T-helper 17 cell (primary cell): ENCODE results near the gene PAFAH2. TPM values are rescaled to one million over a fixed set of nuclear protein-coding genes. Genes with fewer than 3 reads are reported as not detected.

Experiments used
- ATAC-seq: fragments of 150-1000 bp; cut with Tn5 transposase; 2 replicates; pipeline ENCODE4 v1.10.0; 2021; ENCODE audit warnings: mild to moderate bottlenecking, moderate library complexity
- DNase-seq, 3 donors: peaks; one replicate each; pipeline versions ENCODE4 v3.0.0 to v3.0.0-alpha.2; 2020 to 2021
- H3K9me3 ChIP-seq: one replicate; pipeline ENCODE4 v1.7.0; 2013; ENCODE audit warnings: low read length, mild to moderate bottlenecking; ENCODE audit not compliant: control insufficient read depth, poor library complexity, severe bottlenecking
- H3K27ac Mint-ChIP-seq: one replicate; pipeline ENCODE4 v1.8.0; 2022; ENCODE audit warnings: mild to moderate bottlenecking, moderate library complexity, mixed read lengths
- H3K27me3 Mint-ChIP-seq: one replicate; pipeline ENCODE4 v1.8.0; 2022; ENCODE audit warnings: mixed read lengths
- H3K36me3 Mint-ChIP-seq: one replicate; pipeline ENCODE4 v1.8.0; 2022; ENCODE audit warnings: low read depth, mixed read lengths
- H3K4me1 Mint-ChIP-seq: one replicate; pipeline ENCODE4 v1.8.0; 2022; ENCODE audit warnings: mild to moderate bottlenecking, mixed read lengths
- H3K4me3 Mint-ChIP-seq: one replicate; pipeline ENCODE4 v1.8.0; 2022; ENCODE audit warnings: mild to moderate bottlenecking, moderate library complexity, mixed read lengths
- total RNA-seq, 4 donors: library from RNA in 2 of 4; stranded (reverse) in 2 of 4; gene quantifications; one replicate each; pipeline ENCODE4 v1.2.3 and lab custom pipeline; 2022 to 2026

The PAFAH2 gene
- total RNA-seq, 2 donors from 2014 or later: 4.9 to 6.9 TPM

GRCh38 chr1:26025517-26025916, 27.7 kb upstream of the PAFAH2 start:
- H3K27ac Mint-ChIP-seq: no peak overlapping the region
- no peaks in the 10 kb centered on the region for H3K36me3 Mint-ChIP-seq
- peaks cover 2% of the 10 kb centered on the region for H3K27me3 Mint-ChIP-seq
- DNase-seq: no peak
- no peak for ATAC-seq
- no peak overlapping the region for H3K4me3 Mint-ChIP-seq
- peaks cover 5% of the 10 kb centered on the region for H3K4me1 Mint-ChIP-seq
- no peaks in the 10 kb centered on the region for H3K9me3 ChIP-seq

- H3K9me3 ChIP-seq: no peaks in the 10 kb centered on the region
- Mint-ChIP-seq H3K4me3 (no peak overlapping the region), H3K27ac (no peak overlapping the region), H3K36me3 (no peaks in the 10 kb centered on the region), H3K4me1 (peaks cover 5% of the 10 kb centered on the region), H3K27me3 (no peaks in the 10 kb centered on the region)
- ATAC-seq (no peak), DNase-seq (no peak)
These were observed 27.2 kb upstream of the PAFAH2 start for GRCh38 chr1:26025060-26025459.

GRCh38 chr1:26023826-26024225, 26.0 kb upstream of the PAFAH2 start:
- H3K36me3 Mint-ChIP-seq: no peaks in the 10 kb centered on the region

GRCh38 chr1:26023009-26023408, 25.1 kb upstream of the PAFAH2 start:
- ATAC-seq (no peak), DNase-seq (no peak)
- no peaks in the 10 kb centered on the region for H3K9me3 ChIP-seq
- Mint-ChIP-seq H3K4me3 (no peak overlapping the region), H3K36me3 (no peaks in the 10 kb centered on the region), H3K27me3 (peaks cover 9% of the 10 kb centered on the region), H3K4me1 (peaks cover 5% of the 10 kb centered on the region), H3K27ac (no peak overlapping the region)

More at GRCh38 chr1:26023826-26024225, 26.0 kb upstream of the PAFAH2 start:
- DNase-seq (no peak), ATAC-seq (no peak)
- H3K27me3 Mint-ChIP-seq: peaks cover 5% of the 10 kb centered on the region
- no peak overlapping the region for H3K27ac Mint-ChIP-seq
- H3K4me1 Mint-ChIP-seq: peaks cover 5% of the 10 kb centered on the region
- H3K9me3 ChIP-seq: no peaks in the 10 kb centered on the region
- H3K4me3 Mint-ChIP-seq: no peak overlapping the region

GRCh38 chr1:26022404-26022779, 24.5 kb upstream of the PAFAH2 start:
- peaks cover 9% of the 10 kb centered on the region for H3K27me3 Mint-ChIP-seq
- H3K4me1 Mint-ChIP-seq: peaks cover 2% of the 10 kb centered on the region
- no peak overlapping the region for H3K27ac Mint-ChIP-seq
- ATAC-seq (no peak), DNase-seq (no peak)
- H3K9me3 ChIP-seq: no peaks in the 10 kb centered on the region
- H3K36me3 Mint-ChIP-seq: no peaks in the 10 kb centered on the region
- no peak overlapping the region for H3K4me3 Mint-ChIP-seq

- no peaks in the 10 kb centered on the region for H3K9me3 ChIP-seq
- H3K27ac Mint-ChIP-seq: no peak within 1 kb of the TSS
- no peak within 1 kb of the TSS for H3K4me3 Mint-ChIP-seq
- ATAC-seq (no peak), DNase-seq (no peak)
- H3K4me1 Mint-ChIP-seq: peaks cover 1% of the 10 kb centered on the region
- H3K27me3 Mint-ChIP-seq: peaks cover 9% of the 10 kb centered on the region
- H3K36me3 Mint-ChIP-seq: no peaks in the 10 kb centered on the region
These were observed 24.0 kb upstream of the PAFAH2 start, which contains the start of gene EXTL1 for GRCh38 chr1:26021647-26022403. TSS of gene EXTL1 (plus strand) at chr1:26021775. CDS start at chr1:26022647, 872 bp downstream.

GRCh38 chr1:26020941-26021646, 23.2 kb upstream of the PAFAH2 start:
- DNase-seq (no peak), ATAC-seq (no peak)
- Mint-ChIP-seq H3K27me3 (peaks cover 9% of the 10 kb centered on the region), H3K4me1 (no peaks in the 10 kb centered on the region), H3K4me3 (no peak overlapping the region), H3K27ac (no peak overlapping the region), H3K36me3 (no peaks in the 10 kb centered on the region)
- H3K9me3 ChIP-seq: no peaks in the 10 kb centered on the region

GRCh38 chr1:26020330-26020768, 22.5 kb upstream of the PAFAH2 start:
- no peaks in the 10 kb centered on the region for H3K36me3 Mint-ChIP-seq
- DNase-seq (no peak), ATAC-seq (no peak)
- H3K4me1 Mint-ChIP-seq: no peaks in the 10 kb centered on the region
- no peak overlapping the region for H3K27ac Mint-ChIP-seq
- peaks cover 9% of the 10 kb centered on the region for H3K27me3 Mint-ChIP-seq
- no peak overlapping the region for H3K4me3 Mint-ChIP-seq
- no peaks in the 10 kb centered on the region for H3K9me3 ChIP-seq

- no peak for ATAC-seq
- no peak overlapping the region for H3K27ac Mint-ChIP-seq
- no peak for DNase-seq
These were observed 21.9 kb upstream of the PAFAH2 start for GRCh38 chr1:26019641-26020315.

GRCh38 chr1:26017606-26018005, 19.7 kb upstream of the PAFAH2 start:
- no peak for ATAC-seq
- Mint-ChIP-seq H3K4me1 (no peaks in the 10 kb centered on the region), H3K27me3 (peaks cover 9% of the 10 kb centered on the region), H3K27ac (no peak overlapping the region), H3K4me3 (no peak overlapping the region), H3K36me3 (no peaks in the 10 kb centered on the region)
- DNase-seq: no peak
- no peaks in the 10 kb centered on the region for H3K9me3 ChIP-seq

More at GRCh38 chr1:26019641-26020315, 21.9 kb upstream of the PAFAH2 start:
- peaks cover 9% of the 10 kb centered on the region for H3K27me3 Mint-ChIP-seq
- no peak overlapping the region for H3K4me3 Mint-ChIP-seq
- no peaks in the 10 kb centered on the region for H3K4me1 Mint-ChIP-seq
- H3K9me3 ChIP-seq: no peaks in the 10 kb centered on the region
- no peaks in the 10 kb centered on the region for H3K36me3 Mint-ChIP-seq

GRCh38 chr1:26016953-26017545, 19.2 kb upstream of the PAFAH2 start:
- Mint-ChIP-seq H3K36me3 (no peaks in the 10 kb centered on the region), H3K4me1 (no peaks in the 10 kb centered on the region), H3K27me3 (peaks cover 9% of the 10 kb centered on the region), H3K4me3 (no peak overlapping the region), H3K27ac (no peak overlapping the region)
- ATAC-seq (no peak), DNase-seq (no peak)
- no peaks in the 10 kb centered on the region for H3K9me3 ChIP-seq

- no peaks in the 10 kb centered on the region for H3K4me1 Mint-ChIP-seq
- no peak for DNase-seq
- no peak overlapping the region for H3K4me3 Mint-ChIP-seq
- H3K36me3 Mint-ChIP-seq: no peaks in the 10 kb centered on the region
- no peak overlapping the region for H3K27ac Mint-ChIP-seq
- H3K9me3 ChIP-seq: no peaks in the 10 kb centered on the region
- no peak for ATAC-seq
- peaks cover 9% of the 10 kb centered on the region for H3K27me3 Mint-ChIP-seq
These were observed 18.5 kb upstream of the PAFAH2 start for GRCh38 chr1:26016258-26016952.
